IMR-90 (cell line): ENCODE results near the gene MAP2K5. TPM values are rescaled to one million over a fixed set of nuclear protein-coding genes. Genes with fewer than 3 reads are reported as not detected.

Experiments used
- ATAC-seq: fragments of 200-7000 bp; cut with Tn5 transposase; 2 replicates; pipeline ENCODE4 v1.9.1; 2020; ENCODE audit warnings: low read depth, mild to moderate bottlenecking, moderate library complexity
- BruUV-seq: library from RNA; stranded (reverse); fragments of 400-500 nt; replicated peaks from 2 replicates; lab custom pipeline; 2021; lab: Mats Ljungman, UMichigan
- CTCF ChIA-PET: fragments of 300-600 bp; formaldehyde crosslinking; extraction: SDS; loops from one replicate; lab custom pipeline; 2021; ENCODE audit warnings: antibody characterized with exemption; lab: Yijun Ruan, JAX
- POLR2A ChIA-PET: fragments of 300-600 bp; sonication (Branson Sonifier 250); formaldehyde crosslinking; loops from one replicate; lab custom pipeline; 2022; ENCODE audit warnings: antibody characterized with exemption; ENCODE audit not compliant: unreplicated experiment; lab: Charles Lee
- DNase-seq: peaks from one replicate; pipeline ENCODE4 v3.0.0; 2013
- H2AFZ ChIP-seq: replicated peaks from 2 replicates; pipeline ENCODE3; 2013; ENCODE audit warnings: low read length, mild to moderate bottlenecking; ENCODE audit not compliant: poor library complexity
- H2AK5ac ChIP-seq: 2 replicates; pipeline ENCODE4 v1.6.1; 2013; ENCODE audit warnings: low read depth, low read length, inconsistent platforms
- H2AK9ac ChIP-seq: replicated peaks from 2 replicates; pipeline ENCODE3; 2013; ENCODE audit warnings: mild to moderate bottlenecking, low read depth, low read length, moderate library complexity; ENCODE audit not compliant: poor library complexity
- H2BK120ac ChIP-seq: 2 replicates; pipeline ENCODE4 v1.6.1; 2013; ENCODE audit warnings: low read depth, low read length, inconsistent platforms
- H2BK15ac ChIP-seq: 3 replicates; pipeline ENCODE4 v1.6.1; 2013; ENCODE audit warnings: low read depth, low read length, inconsistent platforms
- H2BK20ac ChIP-seq: 2 replicates; pipeline ENCODE4 v1.6.1; 2013; ENCODE audit warnings: low read depth, mild to moderate bottlenecking, inconsistent platforms, low read length, moderate library complexity
- H2BK5ac ChIP-seq: 2 replicates; pipeline ENCODE4 v1.6.1; 2013; ENCODE audit warnings: mild to moderate bottlenecking, low read depth, low read length, inconsistent platforms; ENCODE audit not compliant: poor library complexity, severe bottlenecking
- H3K14ac ChIP-seq: replicated peaks from 2 replicates; pipeline ENCODE4 v1.6.1; 2013; ENCODE audit warnings: low read depth, low read length, inconsistent platforms
- H3K18ac ChIP-seq: 2 replicates; pipeline ENCODE4 v1.6.1; 2013; ENCODE audit warnings: low read depth, low read length, control low read depth
- H3K23ac ChIP-seq: 2 replicates; pipeline ENCODE4 v1.6.1; 2013; ENCODE audit warnings: low read depth, low read length, inconsistent platforms
- H3K27ac ChIP-seq: 2 replicates; pipeline ENCODE4 v1.5.1; 2013; ENCODE audit warnings: mild to moderate bottlenecking, control low read depth, low read length; ENCODE audit not compliant: insufficient read depth
- H3K27me3 ChIP-seq: 2 replicates; pipeline ENCODE4 v1.6.1; 2013; ENCODE audit warnings: low read length; ENCODE audit not compliant: control insufficient read depth, insufficient read depth
- H3K36me3 ChIP-seq: 2 replicates; pipeline ENCODE4 v1.6.1; 2013; ENCODE audit warnings: low read length, mixed read lengths; ENCODE audit not compliant: control insufficient read depth, insufficient read depth
- H3K4ac ChIP-seq: 2 replicates; pipeline ENCODE4 v1.6.1; 2013; ENCODE audit warnings: low read depth, low read length, inconsistent platforms
- H3K4me1 ChIP-seq: 2 replicates; pipeline ENCODE4 v1.6.1; 2013; ENCODE audit warnings: low read length, mixed read lengths; ENCODE audit not compliant: control insufficient read depth, insufficient read depth
- H3K4me2 ChIP-seq: 2 replicates; pipeline ENCODE4 v1.6.1; 2013; ENCODE audit warnings: low read depth, mild to moderate bottlenecking, control low read depth, low read length, moderate library complexity
- H3K4me3 ChIP-seq: 2 replicates; pipeline ENCODE4 v1.5.1; 2013; ENCODE audit warnings: low read depth, mild to moderate bottlenecking, control low read depth, low read length, moderate library complexity; ENCODE audit not compliant: insufficient read depth
- H3K56ac ChIP-seq: 2 replicates; pipeline ENCODE4 v1.6.1; 2013; ENCODE audit warnings: low read length, inconsistent platforms; ENCODE audit not compliant: insufficient read depth; ENCODE audit errors: extremely low read depth
- H3K79me1 ChIP-seq, 2 experiments: 2 replicates each; pipeline ENCODE4 v1.6.1; 2013; ENCODE audit warnings: low read length in 2 of 2, inconsistent platforms in 1 of 2, low read depth in 1 of 2
- H3K9ac ChIP-seq: 2 replicates; pipeline ENCODE4 v1.6.1; 2013; ENCODE audit warnings: low read depth, low read length, control low read depth
- H3K9me1 ChIP-seq: 2 replicates; pipeline ENCODE4 v1.6.1; 2013; ENCODE audit warnings: low read length, inconsistent platforms; ENCODE audit not compliant: insufficient read depth
- H3K9me3 ChIP-seq: 2 replicates; pipeline ENCODE4 v1.6.1; 2013; ENCODE audit warnings: low read length; ENCODE audit not compliant: control insufficient read depth, insufficient read depth
- H4K20me1 ChIP-seq: 2 replicates; pipeline ENCODE4 v1.6.1; 2013; ENCODE audit warnings: low read length, inconsistent platforms; ENCODE audit not compliant: insufficient read depth
- H4K5ac ChIP-seq: 2 replicates; pipeline ENCODE4 v1.6.1; 2013; ENCODE audit warnings: mild to moderate bottlenecking, low read depth, low read length, control low read depth
- H4K8ac ChIP-seq, 2 experiments: 2 replicates each; pipeline ENCODE4 v1.6.1; 2013; ENCODE audit warnings: low read depth in 2 of 2, low read length in 2 of 2, control low read depth in 1 of 2, inconsistent platforms in 1 of 2
- H4K91ac ChIP-seq: 2 replicates; pipeline ENCODE4 v1.6.1; 2013; ENCODE audit warnings: low read depth, low read length, inconsistent platforms; ENCODE audit not compliant: insufficient read depth
- BHLHE40 ChIP-seq: fragments of 150-350 bp; IDR thresholded peaks from 2 replicates; pipeline ENCODE4 v1.6.1; 2016; ENCODE audit warnings: mild to moderate bottlenecking, low read depth, low read length
- CEBPB ChIP-seq: IDR thresholded peaks from 2 replicates; pipeline ENCODE4 v1.6.1; 2012; ENCODE audit warnings: low read depth, low read length, improper control_type of control experiment
- FOS ChIP-seq: fragments of 150-350 bp; IDR thresholded peaks from 2 replicates; pipeline ENCODE4 v1.6.1; 2016; ENCODE audit warnings: low read depth, low read length
- MAFK ChIP-seq: IDR thresholded peaks from 2 replicates; pipeline ENCODE4 v1.6.1; 2012; ENCODE audit warnings: low read depth, low read length, improper control_type of control experiment
- MAZ ChIP-seq: IDR thresholded peaks from 2 replicates; pipeline ENCODE4 v1.6.1; 2012; ENCODE audit warnings: low read depth, mild to moderate bottlenecking, low read length, improper control_type of control experiment, moderate library complexity, borderline replicate concordance
- MXI1 ChIP-seq: IDR thresholded peaks from 2 replicates; pipeline ENCODE4 v1.6.1; 2012; ENCODE audit warnings: low read depth, mild to moderate bottlenecking, low read length, moderate library complexity, borderline replicate concordance
- POLR2A ChIP-seq: IDR thresholded peaks from 2 replicates; pipeline ENCODE4 v1.6.1; 2012; ENCODE audit warnings: mild to moderate bottlenecking, low read depth, low read length
- RAD21 ChIP-seq: IDR thresholded peaks from 2 replicates; pipeline ENCODE4 v1.6.1; 2012; ENCODE audit warnings: low read length, improper control_type of control experiment
- RCOR1 ChIP-seq: IDR thresholded peaks from 2 replicates; pipeline ENCODE4 v1.6.1; 2012; ENCODE audit warnings: mild to moderate bottlenecking, low read length, improper control_type of control experiment; ENCODE audit not compliant: insufficient replicate concordance
- SMC3 ChIP-seq: fragments of 150-350 bp; IDR thresholded peaks from 2 replicates; pipeline ENCODE4 v1.6.1; 2016; ENCODE audit warnings: low read depth, mild to moderate bottlenecking, antibody characterized with exemption, low read length, moderate library complexity
- WGBS, 2 experiments: methylation state at CpG; one replicate each; pipeline versions ENCODE4 v1.1.5 to v1.1.7; 2013; ENCODE audit warnings: missing lambda C conversion rate in 2 of 2; ENCODE audit not compliant: insufficient read length in 1 of 2; ENCODE audit errors: extremely low coverage in 2 of 2; 5-methylcytosine and 5-hydroxymethylcytosine counted together
- dilution Hi-C: fragments of 300-500 bp; cut with HindIII; formaldehyde crosslinking; loops from one replicate; pipeline ENCODE4 v1.14.3; 2018; ENCODE audit warnings: low sequenced_read_pairs; ENCODE audit not compliant: unreplicated experiment
- in situ Hi-C: fragments of 300-500 bp; cut with MboI; formaldehyde crosslinking; loops from 3 replicates; pipeline ENCODE4 v1.14.3; 2019; ENCODE audit warnings: low sequenced_read_pairs, inconsistent platforms, mixed read lengths
- intact Hi-C: fragments of 100-400 bp; cut with micrococcal nuclease; formaldehyde crosslinking; loops from 2 replicates; pipeline ENCODE4 v1.10.0; 2022
- polyA plus RNA-seq, 3 experiments: library from polyadenylated mRNA; depleted of rRNA; stranded (reverse); fragments of >200 nt; gene quantifications; 2 replicates each; pipeline ENCODE4 v1.2.3, GENCODE V29; 2012; ENCODE audit warnings: low replicate concordance in 1 of 3
- total RNA-seq: library from RNA; depleted of rRNA; stranded (reverse); fragments of >200 nt; gene quantifications from 2 replicates; pipeline ENCODE4 v1.2.3, GENCODE V29; 2012
- TF ChIP-seq, protein P1 (sequence below): conservative IDR thresholded peaks from 2 replicates; pipeline ENCODE4 v1.5.1; 2012; ENCODE audit warnings: mild to moderate bottlenecking, low read depth, low read length, improper control_type of control experiment
- TF ChIP-seq, protein P2 (sequence below): fragments of 150-350 bp; IDR thresholded peaks from 2 replicates; pipeline ENCODE4 v1.6.1; 2017; ENCODE audit warnings: mild to moderate bottlenecking, antibody characterized with exemption, low read length, low read depth

The MAP2K5 gene
- total and polyA plus RNA-seq, 2 of the 4 experiments (the other 2 are of a cell fraction) = 1.6 to 6.1 TPM

DNA sequence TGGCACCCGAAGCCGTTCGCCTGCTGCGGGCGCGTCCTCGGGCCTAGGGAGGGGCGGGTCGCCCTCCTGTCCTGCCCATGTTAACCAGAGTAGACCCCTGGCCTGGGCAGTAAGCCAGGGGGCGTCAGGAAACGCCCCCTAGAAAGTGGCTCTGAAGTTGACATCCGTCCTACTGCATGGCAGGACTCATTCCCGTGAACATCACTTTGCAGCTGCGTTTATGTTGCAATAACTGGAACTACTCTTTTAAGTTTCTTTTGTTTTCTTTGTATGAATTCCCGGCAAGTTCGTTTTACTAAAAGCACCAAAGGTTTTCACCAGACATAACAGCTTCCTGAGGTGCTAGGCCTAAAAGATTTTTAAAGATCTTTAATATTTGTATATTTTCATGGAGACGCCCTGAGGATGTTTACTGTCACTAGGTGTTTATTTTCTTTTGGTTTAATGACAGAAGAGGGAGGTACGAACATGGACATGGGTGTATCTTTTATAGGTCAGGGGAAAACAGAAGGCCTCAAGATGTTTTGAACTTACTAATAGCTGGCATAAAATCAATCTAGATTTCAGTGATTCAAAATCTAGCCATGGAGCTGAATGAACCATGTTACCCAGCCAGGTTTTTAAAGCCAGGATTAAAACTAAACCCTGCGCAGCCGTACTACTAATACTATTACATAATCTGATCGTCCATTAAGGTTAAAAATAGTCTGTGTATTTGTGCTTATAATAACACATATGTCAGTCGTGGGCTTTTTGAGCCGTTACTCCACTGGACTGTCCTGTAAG lies 20.5 kb upstream of the MAP2K5 start:
- Histone ChIP-seq H3K9ac (peak overlapping the region; percentile 89), H2BK15ac (no peak overlapping the region), H3K4ac (peak overlapping the region; percentile 63), H3K36me3 (no peaks in the 10 kb centered on the region), H3K4me3 (peak overlapping the region; percentile 79), H3K27ac (peak overlapping the region; percentile 94), H2BK5ac (peak overlapping the region; percentile 86), H2AK9ac (peak overlapping the region; percentile 37), H2AFZ (peak overlapping the region; percentile 99), H3K27me3 (no peaks in the 10 kb centered on the region), H3K4me2 (peak overlapping the region; percentile 84), H2AK5ac (no peak overlapping the region; the same call in 1 of the 2 replicates), H3K4me1 (no peaks in the 10 kb centered on the region), H3K18ac (peak overlapping the region; percentile 46), H3K79me1 (peaks cover 7 to 29% of the 10 kb centered on the region in 2 experiments; a peak in 3 of 4 replicates), H3K9me1 (no peaks in the 10 kb centered on the region), H4K20me1 (peaks cover 3% of the 10 kb centered on the region; the same call in 1 of the 2 replicates), H3K14ac (peak overlapping the region; percentile 75; the same call in 1 of the 2 replicates), H2BK20ac (no peak overlapping the region), H3K56ac (peak overlapping the region; percentile 54; the same call in 1 of the 2 replicates), H4K91ac (no peak overlapping the region), H2BK120ac (peak overlapping the region; percentile 18; the same call in 1 of the 2 replicates), H3K9me3 (no peaks in the 10 kb centered on the region), H4K8ac (peak overlapping the region; percentile 43 to 95; a peak in 3 of 4 replicates), H3K23ac (peak overlapping the region; percentile 67; the same call in 1 of the 2 replicates), H4K5ac (peak overlapping the region; percentile 35)
- TF ChIP-seq MAFK = no peak
- TF ChIP-seq, protein P1, sequence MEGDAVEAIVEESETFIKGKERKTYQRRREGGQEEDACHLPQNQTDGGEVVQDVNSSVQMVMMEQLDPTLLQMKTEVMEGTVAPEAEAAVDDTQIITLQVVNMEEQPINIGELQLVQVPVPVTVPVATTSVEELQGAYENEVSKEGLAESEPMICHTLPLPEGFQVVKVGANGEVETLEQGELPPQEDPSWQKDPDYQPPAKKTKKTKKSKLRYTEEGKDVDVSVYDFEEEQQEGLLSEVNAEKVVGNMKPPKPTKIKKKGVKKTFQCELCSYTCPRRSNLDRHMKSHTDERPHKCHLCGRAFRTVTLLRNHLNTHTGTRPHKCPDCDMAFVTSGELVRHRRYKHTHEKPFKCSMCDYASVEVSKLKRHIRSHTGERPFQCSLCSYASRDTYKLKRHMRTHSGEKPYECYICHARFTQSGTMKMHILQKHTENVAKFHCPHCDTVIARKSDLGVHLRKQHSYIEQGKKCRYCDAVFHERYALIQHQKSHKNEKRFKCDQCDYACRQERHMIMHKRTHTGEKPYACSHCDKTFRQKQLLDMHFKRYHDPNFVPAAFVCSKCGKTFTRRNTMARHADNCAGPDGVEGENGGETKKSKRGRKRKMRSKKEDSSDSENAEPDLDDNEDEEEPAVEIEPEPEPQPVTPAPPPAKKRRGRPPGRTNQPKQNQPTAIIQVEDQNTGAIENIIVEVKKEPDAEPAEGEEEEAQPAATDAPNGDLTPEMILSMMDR = no peak
- TF ChIP-seq, protein P2, sequence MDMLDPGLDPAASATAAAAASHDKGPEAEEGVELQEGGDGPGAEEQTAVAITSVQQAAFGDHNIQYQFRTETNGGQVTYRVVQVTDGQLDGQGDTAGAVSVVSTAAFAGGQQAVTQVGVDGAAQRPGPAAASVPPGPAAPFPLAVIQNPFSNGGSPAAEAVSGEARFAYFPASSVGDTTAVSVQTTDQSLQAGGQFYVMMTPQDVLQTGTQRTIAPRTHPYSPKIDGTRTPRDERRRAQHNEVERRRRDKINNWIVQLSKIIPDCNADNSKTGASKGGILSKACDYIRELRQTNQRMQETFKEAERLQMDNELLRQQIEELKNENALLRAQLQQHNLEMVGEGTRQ = no peak
- no peak for TF ChIP-seq RAD21
- 0 out of 2 replicates have a peak, but pooled peaks have one; percentile 1 for TF ChIP-seq FOS
- TF ChIP-seq SMC3 = no peak
- no peak for TF ChIP-seq POLR2A
- no peak for TF ChIP-seq BHLHE40
- peak; percentile 90 for TF ChIP-seq CEBPB
- TF ChIP-seq RCOR1 = no peak
- no peak for TF ChIP-seq MAZ
- no peak for TF ChIP-seq MXI1
- peak; percentile 4 for ATAC-seq
- dilution Hi-C loops (no loop called here), intact Hi-C loops (loop anchor here (1.0 to 2.0 kb wide), 2 partner anchors 21 to 310 kb away; partner anchors contain the start of gene MAP2K5), in situ Hi-C loops (no loop called here)
- CTCF ChIA-PET = interaction anchor here (0.6 to 1.0 kb wide), 4 partner anchors 12 to 75 kb away, joined by 3 to 4 read pairs (median 3); no protein-coding TSS in a partner anchor
- 0% methylated on average over 9 of the region's 23 CpGs; no CpG with 5 or more reads in 1 of the 2 experiments for WGBS, 2 experiments
- BruUV-seq = no TSS peak
- POLR2A ChIA-PET = interaction anchor here (0.6 kb wide), 1 partner anchor 708 kb away, joined by 3 read pairs; the partner anchor contains the start of gene CLN6
- DNase-seq = peak; percentile 51
